G401.6 (cell line): ENCODE results near the gene RAB40B.

Source experiments
- FAIRE-seq: peaks from 2 replicates; lab custom pipeline; 2012; peaks lifted over from hg19 to GRCh38; lab: Jason Lieb, UNC

Gene RAB40B

GRCh38 chr17:82614095-82614631 lies 84.3 kb downstream of the RAB40B start:
- no peak for FAIRE-seq

DNA sequence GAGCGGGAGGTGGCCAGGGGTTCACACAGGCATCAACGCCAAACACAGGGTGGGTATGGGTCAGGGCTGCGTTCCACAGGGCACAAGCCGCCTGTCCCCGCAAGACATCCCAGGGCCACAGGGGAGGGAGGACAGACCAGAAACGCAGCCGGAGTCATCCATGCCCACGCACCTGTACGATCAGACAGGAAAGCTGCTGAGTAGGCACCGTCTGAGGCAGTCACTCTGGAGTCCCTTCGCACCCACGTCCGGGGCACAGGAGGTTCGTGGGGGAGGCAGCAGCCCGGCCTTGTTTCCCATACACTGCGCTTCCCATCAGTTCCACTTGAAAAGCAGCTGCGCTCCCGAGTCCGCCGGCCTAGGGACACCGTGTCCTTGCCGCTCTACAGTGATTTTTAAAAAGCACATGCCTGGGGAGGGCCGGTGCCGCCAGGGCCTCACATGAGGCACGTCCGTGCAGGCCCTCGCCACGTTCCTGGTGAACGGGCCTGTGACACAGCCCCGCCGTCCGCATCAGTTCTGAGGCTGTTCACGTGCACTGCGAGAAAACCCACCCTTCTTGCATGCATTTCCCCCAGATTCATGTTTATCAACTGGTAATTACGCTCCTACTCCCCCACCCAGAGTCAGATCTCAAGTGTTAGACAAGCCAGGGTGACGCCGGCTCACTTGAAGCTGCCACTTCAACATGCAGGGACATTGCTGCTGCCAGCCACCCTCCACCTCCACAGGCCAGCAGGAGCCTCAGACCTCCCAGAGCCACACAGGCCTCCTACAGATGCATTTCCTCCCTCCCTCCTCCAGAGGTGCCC lies 85.0 kb downstream of the RAB40B start:
- no peak for FAIRE-seq

- no peak for FAIRE-seq
Observed at GRCh38 chr17:82611140-82612058, 87.1 kb downstream of the RAB40B start.

DNA sequence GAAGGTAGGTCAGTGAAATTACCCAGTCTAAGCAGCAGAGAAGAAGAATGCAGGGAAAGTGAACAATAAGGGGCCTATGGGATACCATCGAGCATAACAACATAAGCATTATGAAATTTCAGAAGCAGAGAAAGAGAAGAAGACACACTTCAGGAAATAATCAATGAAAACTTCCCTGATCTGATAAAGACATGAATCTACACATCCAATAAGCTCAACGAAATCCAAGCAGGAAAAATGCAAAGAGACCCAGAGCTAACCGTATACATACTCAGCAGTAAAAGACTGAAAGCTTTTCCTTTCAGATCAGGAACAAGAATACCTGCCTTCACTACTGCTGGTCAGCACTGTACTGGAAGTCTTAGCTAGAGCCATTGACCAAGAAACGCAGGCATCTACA lies 88.8 kb downstream of the RAB40B start:
- no peak for FAIRE-seq

DNA sequence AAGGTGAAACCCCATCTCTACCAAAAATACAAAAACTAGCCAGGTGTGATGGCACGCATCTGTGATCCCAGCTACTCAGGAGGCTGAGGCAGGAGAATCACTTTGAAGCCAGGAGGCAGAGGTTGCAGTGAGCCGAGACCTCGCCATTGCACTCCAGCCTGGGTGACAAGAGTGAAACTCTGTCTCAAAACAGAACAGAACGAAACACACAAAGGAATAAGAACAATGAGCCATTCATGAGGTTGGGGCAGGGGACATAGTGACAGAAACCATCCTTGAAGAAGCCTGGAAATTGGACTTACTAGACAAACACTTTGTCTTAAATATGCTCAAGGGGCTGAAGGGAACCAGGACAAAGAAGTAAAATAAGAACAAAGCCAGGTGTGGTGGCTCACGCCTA lies 89.7 kb downstream of the RAB40B start:
- no peak for FAIRE-seq

GRCh38 chr17:82605939-82606600 lies 92.4 kb downstream of the RAB40B start:
- FAIRE-seq, result no peak
